Suprapubic skin (tissue), 4 donors: ENCODE data around the gene UGT1A6. TPM values are rescaled to one million over a fixed set of nuclear protein-coding genes. Genes with fewer than 3 reads are reported as not detected.
"Not testable (repeated sequence)": the region's sequence is repeated elsewhere in the genome, so short reads cannot be mapped to it uniquely, and the experiment has no call there.

ENCODE experiments used
- DNase-seq, 2 donors: peaks; one replicate each; pipeline ENCODE4 v3.0.0-alpha.2; 2019; ENCODE audit warnings: low spot score in 2 of 2
- H3K27ac ChIP-seq: fragments of 200-600 bp; sonication (generic); one replicate; pipeline ENCODE4 v1.5.1; 2019
- H3K27me3 ChIP-seq: fragments of 200-600 bp; sonication (generic); one replicate; pipeline ENCODE4 v1.5.1; 2019
- H3K36me3 ChIP-seq: fragments of 200-600 bp; sonication (generic); one replicate; pipeline ENCODE4 v1.5.1; 2019
- H3K4me1 ChIP-seq: fragments of 200-600 bp; sonication (generic); one replicate; pipeline ENCODE4 v1.5.1; 2019
- H3K4me3 ChIP-seq: fragments of 200-600 bp; sonication (generic); one replicate; pipeline ENCODE4 v1.5.1; 2019; ENCODE audit warnings: mild to moderate bottlenecking
- H3K9me3 ChIP-seq: fragments of 200-600 bp; sonication (generic); one replicate; pipeline ENCODE4 v1.5.1; 2019
- EP300 ChIP-seq: sonication (generic); formaldehyde crosslinking; IDR thresholded peaks from one replicate; pipeline ENCODE4 v1.6.1; 2017; ENCODE audit warnings: antibody characterized with exemption
- POLR2A ChIP-seq, 2 donors: fragments of 450-650 bp; IDR thresholded peaks; one replicate each; pipeline ENCODE4 v1.6.1; 2017; ENCODE audit warnings: antibody characterized with exemption in 2 of 2, mild to moderate bottlenecking in 2 of 2, moderate library complexity in 2 of 2
- POLR2AphosphoS5 ChIP-seq, 3 donors: sonication (generic); formaldehyde crosslinking; IDR thresholded peaks; one replicate each; pipeline ENCODE4 v1.6.1; 2017; ENCODE audit warnings: antibody characterized with exemption in 3 of 3
- WGBS: methylation state at CpG from one replicate; pipeline ENCODE4 v1.1.5; 2018; 5-methylcytosine and 5-hydroxymethylcytosine counted together
- total RNA-seq, 4 donors: library from RNA; depleted of rRNA; stranded (reverse); fragments of >200 nt; gene quantifications; one replicate each; pipeline ENCODE4 v1.1.0, GENCODE V29; 2016
- TF ChIP-seq, protein P1 (sequence below), 2 donors: fragments of 200-600 bp in 1 of 2; fragments of 450-650 bp in 1 of 2; sonication (generic) in 1 of 2; IDR thresholded peaks; one replicate each; pipeline ENCODE4 v1.5.1; 2016 to 2019; ENCODE audit warnings: antibody characterized with exemption in 2 of 2, mild to moderate bottlenecking in 1 of 2, moderate library complexity in 1 of 2

UGT1A6 gene
- total RNA-seq, 4 donors from 2014 or later: 7.4 to 26.3 (median 19.5) TPM

DNA sequence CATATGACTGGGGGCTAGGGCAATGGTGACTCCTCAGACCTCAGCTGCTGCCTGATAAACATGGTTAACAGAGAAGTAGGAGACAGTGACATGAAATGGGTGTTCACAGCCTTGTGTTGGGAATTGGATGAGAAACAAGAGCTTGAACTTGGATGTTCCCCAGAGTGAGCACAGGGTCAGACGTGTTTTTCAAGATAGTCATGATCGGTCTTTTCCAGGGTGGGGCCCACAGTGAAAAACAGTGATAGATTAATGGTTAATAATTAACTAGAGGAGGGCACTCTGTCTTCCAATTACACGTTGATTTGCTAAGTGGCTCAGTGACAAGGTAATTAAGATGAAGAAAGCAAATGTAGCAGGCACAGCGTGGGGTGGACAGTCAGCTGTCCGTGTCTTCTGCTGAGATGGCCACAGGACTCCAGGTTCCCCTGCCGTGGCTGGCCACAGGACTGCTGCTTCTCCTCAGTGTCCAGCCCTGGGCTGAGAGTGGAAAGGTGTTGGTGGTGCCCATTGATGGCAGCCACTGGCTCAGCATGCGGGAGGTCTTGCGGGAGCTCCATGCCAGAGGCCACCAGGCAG, 36.1 kb downstream of the UGT1A6 start, which contains the start of gene UGT1A3:
TSS of gene UGT1A3 (plus strand) at position 320 of the 579 bp plus-strand sequence. CDS start at position 405, 85 bp downstream.
- no peaks in the 10 kb centered on the region for H3K36me3 ChIP-seq
- H3K4me1 ChIP-seq: no peaks in the 10 kb centered on the region
- TF ChIP-seq EP300 (no peak), POLR2AphosphoS5 (IDR thresholded peaks at IDR 0.05) (no peak), POLR2A (IDR thresholded peaks at IDR 0.05) (no peak)
- TF ChIP-seq, protein P1, sequence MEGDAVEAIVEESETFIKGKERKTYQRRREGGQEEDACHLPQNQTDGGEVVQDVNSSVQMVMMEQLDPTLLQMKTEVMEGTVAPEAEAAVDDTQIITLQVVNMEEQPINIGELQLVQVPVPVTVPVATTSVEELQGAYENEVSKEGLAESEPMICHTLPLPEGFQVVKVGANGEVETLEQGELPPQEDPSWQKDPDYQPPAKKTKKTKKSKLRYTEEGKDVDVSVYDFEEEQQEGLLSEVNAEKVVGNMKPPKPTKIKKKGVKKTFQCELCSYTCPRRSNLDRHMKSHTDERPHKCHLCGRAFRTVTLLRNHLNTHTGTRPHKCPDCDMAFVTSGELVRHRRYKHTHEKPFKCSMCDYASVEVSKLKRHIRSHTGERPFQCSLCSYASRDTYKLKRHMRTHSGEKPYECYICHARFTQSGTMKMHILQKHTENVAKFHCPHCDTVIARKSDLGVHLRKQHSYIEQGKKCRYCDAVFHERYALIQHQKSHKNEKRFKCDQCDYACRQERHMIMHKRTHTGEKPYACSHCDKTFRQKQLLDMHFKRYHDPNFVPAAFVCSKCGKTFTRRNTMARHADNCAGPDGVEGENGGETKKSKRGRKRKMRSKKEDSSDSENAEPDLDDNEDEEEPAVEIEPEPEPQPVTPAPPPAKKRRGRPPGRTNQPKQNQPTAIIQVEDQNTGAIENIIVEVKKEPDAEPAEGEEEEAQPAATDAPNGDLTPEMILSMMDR (IDR thresholded peaks at IDR 0.05): no peak
- no peaks in the 10 kb centered on the region for H3K9me3 ChIP-seq
- H3K27me3 ChIP-seq: no peaks in the 10 kb centered on the region
- H3K27ac ChIP-seq: no peak within 1 kb of the TSS
- WGBS: 62% methylated on average over 8 of the region's 8 CpGs
- no peak for DNase-seq
- no peak within 1 kb of the TSS for H3K4me3 ChIP-seq

DNA sequence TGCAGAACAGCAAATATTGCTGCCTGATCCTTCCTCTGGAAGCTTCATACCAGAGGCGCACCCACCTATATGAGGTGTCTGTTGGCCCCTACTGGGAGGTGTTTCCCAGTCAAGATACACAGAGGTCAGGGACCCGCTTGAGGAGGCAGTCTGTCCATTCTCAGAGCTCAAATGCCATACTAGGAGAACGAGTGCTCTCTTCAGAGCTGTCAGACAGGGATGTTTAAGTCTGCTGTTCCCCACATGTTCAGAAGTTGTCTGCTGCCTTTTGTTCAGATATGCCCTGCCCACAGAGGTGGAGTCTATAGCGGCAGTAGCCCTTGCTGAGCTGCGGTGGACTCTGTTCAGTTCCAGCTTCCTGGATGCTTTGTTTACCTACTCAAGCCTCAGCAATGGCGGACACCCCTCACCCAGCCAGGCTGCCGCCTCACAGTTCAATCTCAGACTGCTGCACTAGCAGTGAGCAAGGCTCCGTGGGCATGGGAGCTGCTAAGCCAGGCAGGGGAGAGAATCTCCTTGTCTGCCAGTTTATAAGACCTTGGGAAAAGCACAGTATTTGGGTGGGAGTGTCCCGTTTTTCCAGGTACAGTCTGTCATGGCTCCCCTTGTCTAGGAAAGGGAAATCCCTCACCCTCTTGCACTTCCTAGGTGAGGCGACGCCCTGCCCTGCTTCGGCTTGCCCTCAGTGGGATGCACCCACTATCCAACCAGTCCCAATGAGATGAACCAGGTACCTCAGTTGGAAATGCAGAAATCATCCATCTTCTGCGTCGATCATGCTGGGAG, 44.4 kb downstream of the UGT1A6 start:
- not testable (repeated sequence) for DNase-seq

DNA sequence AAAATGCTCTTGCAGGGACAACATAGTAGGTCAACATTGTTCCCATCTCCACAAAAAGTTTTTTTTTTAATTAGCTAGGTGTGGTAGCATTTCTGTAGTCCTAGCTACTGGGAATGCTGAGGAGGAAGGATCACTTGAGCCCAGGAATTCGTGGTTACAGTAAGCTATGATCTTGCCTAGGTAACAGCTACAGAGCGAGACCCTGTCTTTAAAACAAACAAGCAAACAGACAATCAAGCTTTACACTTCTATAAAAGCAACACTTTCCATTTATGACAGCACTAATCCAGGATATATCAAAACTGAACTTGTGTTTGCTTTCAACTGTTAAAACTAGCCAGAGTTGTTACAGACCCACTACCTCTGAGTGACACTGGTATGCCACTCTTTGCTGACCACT, 48.2 kb downstream of the UGT1A6 start:
- Histone ChIP-seq H3K36me3 (no peaks in the 10 kb centered on the region), H3K4me1 (no peaks in the 10 kb centered on the region), H3K4me3 (no peak overlapping the region), H3K9me3 (no peaks in the 10 kb centered on the region), H3K27me3 (no peaks in the 10 kb centered on the region), H3K27ac (no peak overlapping the region)
- WGBS: 77% methylated on average over 2 of the region's 2 CpGs
- DNase-seq: no peak
- TF ChIP-seq POLR2AphosphoS5 (IDR thresholded peaks at IDR 0.05) (no peak), EP300 (no peak), POLR2A (IDR thresholded peaks at IDR 0.05) (no peak)
- TF ChIP-seq, protein P1 (IDR thresholded peaks at IDR 0.05): no peak

More for the DNA sequence above, 44.4 kb downstream of the UGT1A6 start:
- not testable (repeated sequence) for H3K36me3 ChIP-seq, H3K27ac ChIP-seq, H3K9me3 ChIP-seq, H3K4me3 ChIP-seq, H3K27me3 ChIP-seq, H3K4me1 ChIP-seq
- WGBS: 87% methylated on average over 13 of the region's 14 CpGs

DNA sequence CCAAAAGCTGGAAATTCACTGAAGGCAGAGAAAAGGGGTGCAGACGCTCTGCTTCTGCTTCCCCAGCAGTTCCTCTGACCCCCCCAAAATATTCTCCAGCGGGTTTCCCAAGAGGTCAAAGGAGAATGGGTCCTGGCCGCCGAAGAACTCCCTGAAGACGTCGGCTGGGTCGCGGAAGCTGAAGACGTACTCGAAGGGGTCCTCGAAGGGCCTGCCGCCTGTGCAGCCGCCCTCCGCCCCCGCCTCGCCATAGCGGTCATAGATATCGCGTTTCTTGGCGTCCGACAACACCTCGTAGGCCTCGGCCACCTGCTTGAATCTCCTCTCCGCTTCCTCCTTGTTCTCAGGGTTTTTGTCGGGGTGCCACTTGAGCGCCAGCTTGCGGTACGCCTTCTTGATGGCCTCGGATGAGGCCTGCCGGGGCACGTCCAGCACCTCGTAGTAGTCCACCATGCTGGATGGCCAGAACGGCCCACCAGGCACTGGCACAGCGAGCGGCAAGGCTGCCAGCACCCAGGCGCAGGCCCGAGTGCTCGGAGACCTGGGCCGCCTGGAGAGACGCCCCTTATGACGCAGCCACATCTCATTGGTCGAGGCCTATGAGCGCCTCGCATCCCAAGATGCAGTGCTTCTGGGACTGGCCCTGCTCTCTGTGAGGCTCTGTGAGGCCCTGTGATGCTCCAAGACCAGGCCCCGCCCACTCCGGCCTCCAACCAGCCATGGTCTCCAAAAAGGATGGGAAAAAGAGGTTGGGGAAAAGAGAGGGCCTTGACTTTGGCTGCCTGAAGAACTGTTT, 51.0 kb downstream of the UGT1A6 start:
- 92% methylated on average over 32 of the region's 46 CpGs for WGBS

DNA sequence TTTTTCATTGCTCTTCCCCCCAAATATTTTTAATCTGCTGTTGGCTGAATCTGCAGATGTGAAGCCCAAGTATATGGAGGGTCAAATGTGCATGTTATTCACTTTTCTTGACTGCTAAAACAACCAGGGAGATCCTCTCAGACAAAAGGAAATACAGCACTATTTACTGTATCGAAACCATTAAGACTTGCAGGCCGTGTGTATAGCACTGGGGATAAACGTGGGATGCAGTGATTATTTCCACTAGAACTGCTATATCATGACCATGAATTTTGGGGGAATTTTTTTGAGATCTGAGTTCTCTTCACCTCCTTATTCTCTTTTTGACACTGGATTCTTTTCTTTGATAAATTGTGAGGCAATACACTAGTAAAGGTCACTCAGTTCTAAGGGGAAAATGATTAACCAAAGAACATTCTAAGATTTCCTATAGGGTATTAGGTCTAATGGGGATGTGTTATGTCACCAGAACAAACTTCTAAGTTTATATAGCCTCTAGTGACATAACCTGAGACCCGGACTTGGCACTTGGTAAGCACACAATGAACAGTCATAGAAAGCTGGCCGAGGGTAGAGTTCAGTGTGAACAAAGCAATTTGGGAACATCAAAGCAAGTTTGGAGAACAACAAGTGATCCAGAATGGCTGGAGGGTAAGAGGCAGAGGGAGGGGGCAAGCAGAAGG, 52.5 kb downstream of the UGT1A6 start:
- H3K9me3 ChIP-seq: no peaks in the 10 kb centered on the region
- TF ChIP-seq, protein P1 (IDR thresholded peaks at IDR 0.05): no peak
- TF ChIP-seq POLR2AphosphoS5 (IDR thresholded peaks at IDR 0.05) (no peak), EP300 (no peak), POLR2A (IDR thresholded peaks at IDR 0.05) (no peak)
- 77% methylated on average over 5 of the region's 5 CpGs for WGBS
- H3K27ac ChIP-seq: no peak overlapping the region
- DNase-seq: no peak
- no peak overlapping the region for H3K4me3 ChIP-seq
- no peaks in the 10 kb centered on the region for H3K4me1 ChIP-seq
- H3K27me3 ChIP-seq: no peaks in the 10 kb centered on the region
- no peaks in the 10 kb centered on the region for H3K36me3 ChIP-seq

More for the DNA sequence above, 51.0 kb downstream of the UGT1A6 start:
- H3K4me1 ChIP-seq: no peaks in the 10 kb centered on the region
- no peak for DNase-seq
- no peak overlapping the region for H3K4me3 ChIP-seq
- no peak overlapping the region for H3K27ac ChIP-seq
- H3K27me3 ChIP-seq: no peaks in the 10 kb centered on the region
- TF ChIP-seq EP300 (no peak), POLR2AphosphoS5 (IDR thresholded peaks at IDR 0.05) (no peak), POLR2A (IDR thresholded peaks at IDR 0.05) (no peak)
- TF ChIP-seq, protein P1 (IDR thresholded peaks at IDR 0.05): no peak
- no peaks in the 10 kb centered on the region for H3K36me3 ChIP-seq
- H3K9me3 ChIP-seq: no peaks in the 10 kb centered on the region

DNA sequence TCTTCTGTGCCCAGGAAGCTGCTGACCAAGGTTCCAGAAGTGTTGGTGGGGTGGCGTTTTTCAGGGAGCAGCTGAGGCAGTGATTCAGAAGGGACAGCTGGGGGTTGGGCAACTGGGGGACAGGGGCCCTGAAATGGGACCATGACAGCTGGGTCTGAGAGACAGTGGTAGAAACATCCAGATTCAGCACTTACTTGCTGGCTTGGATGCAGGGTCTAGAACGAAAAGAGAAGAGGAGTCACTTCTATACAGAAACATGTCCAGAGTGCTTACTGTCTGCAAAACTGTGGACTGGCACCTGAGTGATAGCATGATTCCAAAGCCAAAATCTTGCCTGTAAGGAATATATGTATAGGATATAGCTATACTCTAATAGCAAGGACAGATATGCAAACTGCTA, 53.1 kb downstream of the UGT1A6 start:
- not testable (repeated sequence) for H3K27ac ChIP-seq, H3K36me3 ChIP-seq, H3K4me3 ChIP-seq, DNase-seq, H3K27me3 ChIP-seq, H3K4me1 ChIP-seq, H3K9me3 ChIP-seq
- 74% methylated on average over 2 of the region's 2 CpGs for WGBS
